ENCODE measurements around the gene MRM2.

DNA sequence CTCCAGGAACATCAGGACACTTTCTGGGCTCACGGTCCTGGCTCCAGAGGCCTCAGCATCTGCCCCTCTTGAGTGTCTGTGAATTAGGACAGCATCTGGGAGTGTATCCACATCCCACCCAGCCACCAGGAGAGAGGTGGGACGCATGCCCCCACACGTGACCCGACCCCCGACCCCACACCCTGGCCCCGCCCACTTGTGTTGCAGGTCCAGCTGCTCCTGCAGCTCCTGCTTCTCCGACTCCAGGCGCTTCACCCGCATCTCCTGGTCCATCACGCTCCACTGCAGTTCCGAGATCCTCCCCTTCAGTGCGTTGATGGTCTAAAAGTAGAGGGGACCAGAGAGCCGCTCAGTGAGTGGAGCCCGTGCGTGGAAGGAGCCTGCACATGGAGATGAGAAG lies 22.9 kb downstream of the MRM2 start:
- TF ChIP-seq, protein P1, sequence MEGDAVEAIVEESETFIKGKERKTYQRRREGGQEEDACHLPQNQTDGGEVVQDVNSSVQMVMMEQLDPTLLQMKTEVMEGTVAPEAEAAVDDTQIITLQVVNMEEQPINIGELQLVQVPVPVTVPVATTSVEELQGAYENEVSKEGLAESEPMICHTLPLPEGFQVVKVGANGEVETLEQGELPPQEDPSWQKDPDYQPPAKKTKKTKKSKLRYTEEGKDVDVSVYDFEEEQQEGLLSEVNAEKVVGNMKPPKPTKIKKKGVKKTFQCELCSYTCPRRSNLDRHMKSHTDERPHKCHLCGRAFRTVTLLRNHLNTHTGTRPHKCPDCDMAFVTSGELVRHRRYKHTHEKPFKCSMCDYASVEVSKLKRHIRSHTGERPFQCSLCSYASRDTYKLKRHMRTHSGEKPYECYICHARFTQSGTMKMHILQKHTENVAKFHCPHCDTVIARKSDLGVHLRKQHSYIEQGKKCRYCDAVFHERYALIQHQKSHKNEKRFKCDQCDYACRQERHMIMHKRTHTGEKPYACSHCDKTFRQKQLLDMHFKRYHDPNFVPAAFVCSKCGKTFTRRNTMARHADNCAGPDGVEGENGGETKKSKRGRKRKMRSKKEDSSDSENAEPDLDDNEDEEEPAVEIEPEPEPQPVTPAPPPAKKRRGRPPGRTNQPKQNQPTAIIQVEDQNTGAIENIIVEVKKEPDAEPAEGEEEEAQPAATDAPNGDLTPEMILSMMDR (IDR thresholded peaks at IDR 0.05) = no peak
- TF ChIP-seq POLR2A (IDR thresholded peaks at IDR 0.05) = no peak

All from Peyer's patch (tissue), 4 donors.